Coronary artery (tissue), 2 donors: ENCODE measurements around the gene FAM114A1.
A peak's percentile ranks its signal among the peaks of the same experiment; 100 is the strongest.

Experiments
- DNase-seq: peaks from one replicate; pipeline ENCODE4 v3.0.0-alpha.2; 2017; ENCODE audit warnings: low spot score
- H3K27ac ChIP-seq, 2 donors: fragments of 200-600 bp; sonication (generic); one replicate each; pipeline ENCODE4 v1.5.1; 2016 to 2019
- H3K4me3 ChIP-seq: fragments of 200-600 bp; sonication (generic); 2 replicates; pipeline ENCODE4 v1.5.1; 2016; ENCODE audit warnings: mild to moderate bottlenecking, moderate library complexity
- CTCF ChIP-seq: fragments of 200-600 bp; sonication (generic); IDR thresholded peaks from one replicate; pipeline ENCODE4 v1.5.1; 2019; ENCODE audit warnings: antibody characterized with exemption

FAM114A1 gene

DNA sequence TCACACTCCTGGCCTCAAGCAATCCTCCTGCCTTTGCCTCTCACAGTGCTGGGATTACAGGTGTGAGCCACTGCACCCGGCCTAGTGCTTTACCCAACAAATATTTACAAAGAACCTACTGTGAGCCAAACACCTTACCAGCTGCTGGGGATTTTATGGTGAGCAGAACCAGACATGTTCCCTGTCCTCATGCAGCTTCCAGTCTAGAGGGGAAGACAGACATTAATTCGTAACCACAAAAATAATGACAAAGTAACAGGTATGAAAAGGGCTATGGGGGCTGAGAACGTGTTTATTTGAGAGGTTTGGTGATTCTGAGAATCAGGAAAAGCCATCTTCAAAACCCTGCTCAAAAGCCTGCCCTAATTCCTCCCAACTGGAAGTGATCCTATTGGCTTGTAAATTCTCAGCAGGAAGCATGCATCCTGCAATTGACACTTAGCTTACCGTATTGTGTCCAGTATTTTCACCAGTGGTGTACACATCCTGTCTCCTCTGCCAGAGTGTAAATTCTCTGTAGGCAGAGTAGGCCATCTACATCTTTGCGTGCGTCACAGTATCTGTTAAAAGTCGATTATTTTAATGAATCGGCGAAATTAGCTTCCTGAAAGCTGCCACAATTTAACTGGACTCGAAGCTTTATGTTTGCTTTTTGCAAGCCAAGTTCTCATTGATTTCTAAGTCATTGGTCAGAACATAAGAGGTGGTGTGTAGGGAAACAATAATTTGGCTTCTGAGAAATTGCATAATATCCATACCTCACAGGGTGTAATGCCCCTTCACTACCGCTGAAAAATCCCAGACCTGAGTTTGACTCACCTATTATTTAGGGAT is 97.6 kb downstream of the FAM114A1 start:
- H3K27ac ChIP-seq, result no peak overlapping the region

DNA sequence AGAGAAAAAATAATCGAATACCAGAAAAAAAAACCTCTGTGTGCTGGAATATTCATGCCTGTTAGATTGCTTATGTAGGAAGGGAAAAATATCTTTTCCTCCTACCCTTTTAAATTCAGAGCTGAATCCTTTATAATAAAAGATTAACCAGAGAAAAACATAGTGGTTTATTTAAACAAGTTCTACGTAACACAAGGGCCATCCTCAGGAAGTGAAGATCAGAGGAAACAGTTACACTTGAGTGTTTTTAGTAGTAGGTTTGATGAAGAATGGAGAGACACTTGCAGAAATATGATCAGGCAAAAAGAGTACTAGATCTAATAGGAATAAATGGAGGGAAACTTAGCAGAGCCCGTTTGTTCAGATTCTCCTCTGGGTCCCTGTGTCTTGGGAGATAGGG is 98.3 kb downstream of the FAM114A1 start:
- no peak overlapping the region for H3K27ac ChIP-seq
- no peak for DNase-seq
- no peak for TF ChIP-seq CTCF
- no peak overlapping the region for H3K4me3 ChIP-seq

More for the DNA sequence above, 97.6 kb downstream of the FAM114A1 start:
- no peak for TF ChIP-seq CTCF
- H3K4me3 ChIP-seq, result no peak overlapping the region
- DNase-seq, result no peak

GRCh38 chr4:38967260-38968095 is 99.9 kb downstream of the FAM114A1 start:
- Histone ChIP-seq H3K27ac (peak overlapping the region in 1 of 2 donors; percentile 11), H3K4me3 (no peak overlapping the region)
- DNase-seq, result no peak
- no peak for TF ChIP-seq CTCF

DNA sequence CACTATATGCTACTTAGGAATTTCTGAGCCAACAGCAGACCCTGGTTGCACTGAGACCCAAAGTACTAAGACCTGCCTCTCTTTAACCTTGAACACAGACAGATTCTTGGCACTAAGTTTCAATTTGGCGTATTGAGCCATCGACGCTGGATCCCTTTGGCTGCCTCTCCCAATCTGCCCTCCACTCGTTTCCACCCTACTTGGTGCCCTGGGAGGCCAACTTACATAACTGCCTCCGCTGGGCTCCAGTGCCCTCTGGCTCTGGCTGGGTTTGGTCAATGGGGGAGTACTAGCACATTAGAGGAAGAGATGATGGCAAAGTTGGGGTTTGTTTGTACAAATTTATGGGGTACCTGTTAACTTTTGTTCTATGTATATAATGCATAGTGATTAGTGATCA is 101.1 kb downstream of the FAM114A1 start:
- no peak for DNase-seq
- H3K4me3 ChIP-seq, result no peak overlapping the region
- no peak overlapping the region for H3K27ac ChIP-seq
- no peak for TF ChIP-seq CTCF

GRCh38 chr4:38976308-38976707 is 108.7 kb downstream of the FAM114A1 start:
- Histone ChIP-seq H3K27ac (no peak overlapping the region), H3K4me3 (no peak overlapping the region)
- TF ChIP-seq CTCF, result no peak
- DNase-seq, result no peak

GRCh38 chr4:38979081-38979480 is 111.5 kb downstream of the FAM114A1 start:
- no peak overlapping the region for H3K27ac ChIP-seq
- no peak for TF ChIP-seq CTCF
- DNase-seq, result no peak
- H3K4me3 ChIP-seq, result no peak overlapping the region
